SU-DHL-6 (cell line): Measurements from ENCODE around the gene TREM2.

Experiments
- EZH2phosphoT487 ChIP-seq: fragments of 200-600 bp; sonication (generic), shearing (Covaris generic); conservative IDR thresholded peaks from 2 replicates; pipeline ENCODE4 v1.6.1; 2018; ENCODE audit warnings: mild to moderate bottlenecking, antibody characterized with exemption, low read length, moderate library complexity, mixed read lengths
- TF ChIP-seq, protein P1 (sequence below): fragments of 200-600 bp; sonication (generic); IDR thresholded peaks from one replicate; pipeline ENCODE4 v1.5.1; 2017; ENCODE audit warnings: antibody characterized with exemption, mild to moderate bottlenecking, low read length, moderate library complexity; ENCODE audit not compliant: insufficient read depth, poor library complexity, severe bottlenecking

DNA sequence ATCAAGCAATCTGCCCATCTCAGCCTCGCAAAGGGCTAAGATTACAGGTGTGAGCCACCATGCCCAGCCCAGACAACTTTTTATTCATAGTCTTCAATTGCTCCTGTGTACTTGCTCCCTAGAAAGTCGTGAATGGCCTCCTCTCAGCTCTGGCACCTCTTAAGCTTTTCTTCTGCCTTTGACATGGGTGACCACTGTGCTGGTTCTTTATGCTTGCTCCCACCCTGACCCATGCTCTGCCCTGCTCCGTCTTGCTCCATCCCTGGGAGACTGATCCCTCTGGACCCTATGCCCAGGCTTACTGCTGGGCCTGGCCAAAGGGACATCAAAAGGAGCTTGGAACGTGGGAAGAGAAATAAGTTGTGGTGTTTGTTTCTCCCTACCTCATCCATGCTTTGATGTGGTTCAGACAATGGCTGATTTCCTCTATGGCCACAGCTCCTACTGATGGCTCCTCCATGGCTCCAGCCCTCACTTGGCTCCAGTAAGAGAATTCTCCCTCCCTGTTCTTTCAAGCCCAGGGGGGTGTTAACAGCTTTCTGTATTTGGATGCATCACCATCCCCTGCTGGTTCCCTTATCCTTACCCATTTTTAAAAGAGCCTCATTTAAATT, 7.7 kb upstream of the TREM2 start:
- TF ChIP-seq EZH2phosphoT487: no peak
- TF ChIP-seq, protein P1, sequence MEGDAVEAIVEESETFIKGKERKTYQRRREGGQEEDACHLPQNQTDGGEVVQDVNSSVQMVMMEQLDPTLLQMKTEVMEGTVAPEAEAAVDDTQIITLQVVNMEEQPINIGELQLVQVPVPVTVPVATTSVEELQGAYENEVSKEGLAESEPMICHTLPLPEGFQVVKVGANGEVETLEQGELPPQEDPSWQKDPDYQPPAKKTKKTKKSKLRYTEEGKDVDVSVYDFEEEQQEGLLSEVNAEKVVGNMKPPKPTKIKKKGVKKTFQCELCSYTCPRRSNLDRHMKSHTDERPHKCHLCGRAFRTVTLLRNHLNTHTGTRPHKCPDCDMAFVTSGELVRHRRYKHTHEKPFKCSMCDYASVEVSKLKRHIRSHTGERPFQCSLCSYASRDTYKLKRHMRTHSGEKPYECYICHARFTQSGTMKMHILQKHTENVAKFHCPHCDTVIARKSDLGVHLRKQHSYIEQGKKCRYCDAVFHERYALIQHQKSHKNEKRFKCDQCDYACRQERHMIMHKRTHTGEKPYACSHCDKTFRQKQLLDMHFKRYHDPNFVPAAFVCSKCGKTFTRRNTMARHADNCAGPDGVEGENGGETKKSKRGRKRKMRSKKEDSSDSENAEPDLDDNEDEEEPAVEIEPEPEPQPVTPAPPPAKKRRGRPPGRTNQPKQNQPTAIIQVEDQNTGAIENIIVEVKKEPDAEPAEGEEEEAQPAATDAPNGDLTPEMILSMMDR: no peak
